Sciatic nerve (tissue), 2 donors: ENCODE measurements around the gene DCP1A. TPM values are rescaled to one million over a fixed set of nuclear protein-coding genes. Genes with fewer than 3 reads are reported as not detected.
A peak's percentile ranks its signal among the peaks of the same experiment; 100 is the strongest.
"Not testable (repeated sequence)": the region's sequence is repeated elsewhere in the genome, so short reads cannot be mapped to it uniquely, and the experiment has no call there.

Experiments used
- ATAC-seq: fragments of 200-7000 bp; cut with Tn5 transposase; one replicate; pipeline ENCODE4 v1.9.1; 2020; ENCODE audit warnings: mild to moderate bottlenecking, moderate library complexity
- DNase-seq: peaks from one replicate; pipeline ENCODE4 v3.0.0-alpha.2; 2020; ENCODE audit warnings: low spot score
- intact Hi-C: fragments of 100-400 bp; cut with DNase I; formaldehyde crosslinking; loops from one replicate; pipeline ENCODE4 v1.14.2; 2022
- total RNA-seq: library from RNA; stranded (reverse); fragmentation: NEBNext Ultra II Directional; extraction: Animal tissue kit (Norgen Biotek cat#: 25700); gene quantifications from one replicate; pipeline ENCODE4 v1.2.1, GENCODE V29; 2021
- donor health status: DM: no; HTN: no; CAD: no.
- donor health status: DM: no; HTN: no; CAD: no.

Gene DCP1A
- total RNA-seq, 1 donor from 2014 or later: 30.8 TPM

DNA sequence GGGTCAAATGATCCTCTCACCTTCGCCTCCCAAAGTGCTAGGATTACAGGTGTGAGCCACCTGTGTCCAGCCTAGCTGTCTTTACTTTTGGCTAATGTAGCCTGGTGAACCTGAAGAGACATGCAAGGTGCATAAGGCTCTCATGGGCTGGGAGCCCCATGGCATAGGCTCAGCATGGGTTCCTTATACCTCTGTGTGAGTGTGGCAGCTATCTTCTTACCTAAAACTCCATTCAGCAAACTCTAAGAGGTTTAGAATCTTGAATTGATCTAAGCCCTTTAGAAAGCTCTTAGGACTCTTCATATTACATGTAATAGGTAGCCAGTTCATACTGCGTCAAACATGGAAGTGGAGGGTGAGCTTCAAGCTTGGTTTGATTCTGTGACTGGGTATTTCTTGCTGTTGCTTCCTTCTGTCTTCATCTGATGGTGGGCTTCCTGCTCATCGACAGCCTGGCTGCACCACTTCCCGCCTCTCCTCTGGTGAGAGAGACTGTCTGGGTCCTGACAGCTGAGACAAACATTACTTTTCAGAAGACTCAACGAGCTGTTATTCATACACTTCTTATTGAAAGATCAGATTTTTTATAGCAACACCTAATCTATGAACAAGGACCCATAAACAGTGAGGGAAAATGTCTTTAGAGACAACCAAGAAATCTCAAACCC is 72.3 kb downstream of the DCP1A start:
- ATAC-seq: no peak
- intact Hi-C loops: no loop called here
- no peak for DNase-seq

DNA sequence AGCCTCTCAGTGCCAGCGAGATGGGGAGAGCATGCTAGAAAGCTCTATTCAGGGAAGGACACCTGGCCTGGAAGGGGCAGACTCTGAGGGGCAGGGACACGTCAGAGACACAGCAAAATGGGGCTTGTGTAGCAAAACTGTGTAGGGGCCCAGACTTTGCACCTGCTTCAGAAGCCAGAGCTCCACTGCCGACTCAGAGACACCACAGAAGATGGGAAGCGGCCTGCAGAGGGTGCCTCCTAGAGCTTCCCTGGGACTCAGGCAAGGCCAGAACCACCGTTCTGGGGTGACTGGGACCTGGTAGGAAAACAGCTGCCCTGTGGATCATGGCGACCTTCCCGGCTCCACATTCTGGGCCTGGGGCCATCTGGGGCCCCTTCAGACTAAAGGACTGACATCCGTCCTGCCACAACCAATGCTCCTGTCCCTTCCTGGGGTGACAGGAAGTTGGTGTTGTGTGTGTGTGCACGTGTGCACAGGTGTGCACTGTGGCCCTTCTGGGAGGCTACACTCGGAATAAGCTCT is 74.1 kb downstream of the DCP1A start:
- DNase-seq (no peak), ATAC-seq (no peak)
- intact Hi-C loops: no loop called here

- DNase-seq: peak; percentile 82
- ATAC-seq: peak; percentile 96
- intact Hi-C loops: no loop called here
Measured at GRCh38 chr3:53269888-53270880, 77.2 kb downstream of the DCP1A start.

GRCh38 chr3:53269193-53269592 is 78.2 kb downstream of the DCP1A start:
- ATAC-seq, intact Hi-C loops, DNase-seq: not testable (repeated sequence)

DNA sequence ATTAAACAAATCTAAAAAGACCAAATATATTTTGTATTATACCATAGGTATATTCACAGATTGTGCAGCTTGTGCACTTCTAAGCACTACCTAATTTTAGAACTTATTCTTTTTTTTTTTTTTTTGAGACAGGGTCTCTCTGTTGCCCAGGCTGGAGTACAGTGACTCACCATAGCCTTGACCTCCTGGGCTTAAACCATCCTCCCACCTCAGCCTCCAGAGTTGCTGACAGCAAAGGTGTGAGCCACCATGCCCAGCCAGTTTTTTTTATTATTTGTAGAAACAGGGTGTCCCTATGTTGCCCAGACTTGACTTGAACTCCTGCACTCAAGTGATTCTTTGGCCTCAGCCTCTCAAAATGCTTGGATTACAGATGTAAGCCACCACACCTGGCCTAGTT is 79.6 kb downstream of the DCP1A start:
- intact Hi-C loops: no loop called here
- no peak for ATAC-seq
- DNase-seq: no peak

DNA sequence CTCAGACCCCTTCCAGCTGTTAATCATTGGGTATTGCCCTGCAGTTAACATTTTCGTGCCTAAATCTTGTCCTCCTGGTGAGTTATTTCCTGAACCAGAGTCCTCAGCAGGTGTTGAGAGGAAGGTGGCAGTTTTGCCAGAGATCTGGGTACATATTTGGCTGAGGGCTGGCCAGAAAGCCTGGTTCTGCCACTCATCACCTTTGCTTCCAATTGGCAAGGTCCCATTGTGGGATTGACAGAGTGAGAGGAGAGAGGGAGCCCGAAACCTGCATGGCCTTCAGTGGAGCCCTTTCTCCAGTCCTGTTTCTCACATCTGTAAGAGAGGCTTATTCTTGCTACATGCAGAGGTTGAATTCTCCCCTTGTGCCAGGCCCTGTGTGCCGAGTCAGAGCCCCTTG is 82.6 kb downstream of the DCP1A start:
- intact Hi-C loops: no loop called here
- DNase-seq: no peak
- ATAC-seq: no peak

- DNase-seq (no peak), ATAC-seq (no peak)
- intact Hi-C loops: no loop called here
Measured at GRCh38 chr3:53263907-53264306, 83.4 kb downstream of the DCP1A start.

DNA sequence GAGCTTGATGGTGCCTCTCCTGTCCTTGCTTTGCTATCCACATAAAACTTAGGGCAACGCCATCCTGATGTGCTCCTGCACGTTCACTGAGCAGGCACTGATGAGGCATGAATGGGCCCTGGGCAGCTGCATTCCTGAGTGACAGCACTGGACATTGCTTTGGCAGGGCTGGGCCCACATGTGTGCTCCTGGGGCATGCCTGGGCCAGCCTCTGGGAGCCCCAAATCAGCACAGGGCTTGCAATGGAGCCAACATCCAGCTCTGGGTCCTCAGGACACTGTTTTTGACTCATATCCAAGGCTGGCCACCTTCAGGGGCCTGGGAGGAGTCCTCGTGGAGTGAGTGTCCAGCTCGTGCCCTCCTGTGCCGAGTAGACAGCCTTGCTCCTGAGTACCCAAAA is 85.6 kb downstream of the DCP1A start:
- no peak for ATAC-seq
- intact Hi-C loops: no loop called here
- no peak for DNase-seq

- intact Hi-C loops: no loop called here
- ATAC-seq: no peak
Measured at GRCh38 chr3:53260286-53260785, 87.0 kb downstream of the DCP1A start.

DNA sequence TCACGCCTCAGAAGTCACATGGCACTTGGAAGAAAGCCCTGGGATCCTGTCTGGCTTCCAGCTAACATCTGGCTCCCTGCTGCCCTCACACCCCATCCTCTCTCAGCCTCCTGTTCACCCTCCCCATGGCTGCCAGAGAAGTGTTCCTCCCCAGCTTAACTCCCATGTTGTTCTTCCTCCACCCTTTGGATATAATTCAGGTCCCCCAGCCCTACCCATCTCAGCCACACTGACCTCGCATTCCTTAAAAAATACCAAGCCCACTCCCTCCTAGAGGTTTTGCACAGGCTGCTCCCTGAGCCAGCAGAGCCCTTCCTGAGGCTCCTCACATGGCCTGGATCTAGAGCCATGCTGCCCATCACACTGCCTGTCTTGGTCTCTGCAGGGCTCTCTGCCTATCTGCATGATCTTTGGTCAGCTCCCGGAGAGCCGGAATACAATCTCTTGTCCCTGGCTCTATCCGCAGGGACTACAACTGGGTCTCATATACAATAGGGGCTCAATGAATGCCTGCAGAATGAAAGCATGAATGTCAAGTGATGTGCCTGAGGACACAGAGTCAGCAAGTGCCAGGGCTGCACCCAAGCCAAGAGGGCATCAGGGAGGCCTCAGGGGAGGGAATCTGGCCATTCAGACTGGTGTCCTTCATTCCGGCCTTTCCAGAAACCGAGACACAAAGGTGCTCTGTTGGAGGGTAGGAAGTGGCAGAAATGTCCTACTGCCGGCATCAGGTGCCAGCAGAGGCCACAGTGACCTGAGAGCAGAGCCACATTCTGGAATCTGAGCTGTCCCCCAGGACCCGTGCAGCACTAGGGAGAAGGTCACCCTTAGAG is 87.7 kb downstream of the DCP1A start:
- intact Hi-C loops: no loop called here
- no peak for DNase-seq
- ATAC-seq: no peak

More at GRCh38 chr3:53260286-53260785, 87.0 kb downstream of the DCP1A start:
- DNase-seq: no peak

GRCh38 chr3:53258600-53259426 is 88.5 kb downstream of the DCP1A start:
- ATAC-seq (no peak), DNase-seq (no peak)
- intact Hi-C loops: no loop called here

DNA sequence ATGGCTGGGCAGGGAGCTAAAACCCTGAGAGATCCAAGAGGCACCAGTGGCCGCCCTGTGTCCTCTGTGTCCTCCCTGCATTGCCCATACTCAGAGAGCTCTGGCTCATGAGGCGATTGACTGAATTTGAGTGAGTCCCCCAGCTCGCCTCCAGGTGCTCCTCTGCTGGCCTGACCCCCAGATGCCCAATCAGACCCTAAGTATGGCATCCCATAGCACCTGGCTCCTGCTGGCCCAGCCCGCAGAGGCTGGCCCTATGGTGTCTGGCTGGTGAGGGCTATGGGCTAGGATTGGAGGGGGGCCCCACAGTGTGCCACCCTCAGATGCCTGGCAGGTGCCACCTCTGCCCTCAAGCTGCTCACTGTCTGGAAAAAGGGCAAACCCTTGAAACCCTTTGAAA is 89.9 kb downstream of the DCP1A start:
- no peak for DNase-seq
- ATAC-seq: no peak
- intact Hi-C loops: no loop called here

DNA sequence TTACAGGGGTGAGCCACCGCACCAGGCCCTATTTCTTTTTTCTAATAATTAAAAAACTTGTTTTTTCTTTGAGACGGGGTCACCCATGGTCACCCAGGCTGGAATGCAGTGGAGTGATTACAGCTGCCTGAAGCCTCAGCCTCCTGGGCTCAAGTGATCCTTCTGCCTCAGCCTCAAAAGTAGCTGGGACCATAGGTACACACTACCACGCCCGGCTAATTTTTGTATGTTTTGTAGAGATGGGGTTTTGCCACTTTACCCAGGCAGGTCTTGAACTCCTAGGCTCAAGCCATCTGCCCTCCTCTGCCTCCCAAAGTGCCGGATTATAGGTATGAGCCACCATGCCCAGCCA is 90.7 kb downstream of the DCP1A start:
- no peak for ATAC-seq
- DNase-seq: no peak

GRCh38 chr3:53255775-53256703 is 91.3 kb downstream of the DCP1A start, which contains the start of gene TKT:
TSS of gene TKT (minus strand) at chr3:53256022. CDS start at chr3:53255942, 80 bp downstream.
- intact Hi-C loops: no loop called here
- DNase-seq: peak; percentile 92
- peak; percentile 89 for ATAC-seq

More for the DNA sequence above, 90.7 kb downstream of the DCP1A start:
- intact Hi-C loops: no loop called here

GRCh38 chr3:53255423-53255774 is 91.9 kb downstream of the DCP1A start:
- DNase-seq: no peak
- intact Hi-C loops: no loop called here
- peak; percentile 19 for ATAC-seq

DNA sequence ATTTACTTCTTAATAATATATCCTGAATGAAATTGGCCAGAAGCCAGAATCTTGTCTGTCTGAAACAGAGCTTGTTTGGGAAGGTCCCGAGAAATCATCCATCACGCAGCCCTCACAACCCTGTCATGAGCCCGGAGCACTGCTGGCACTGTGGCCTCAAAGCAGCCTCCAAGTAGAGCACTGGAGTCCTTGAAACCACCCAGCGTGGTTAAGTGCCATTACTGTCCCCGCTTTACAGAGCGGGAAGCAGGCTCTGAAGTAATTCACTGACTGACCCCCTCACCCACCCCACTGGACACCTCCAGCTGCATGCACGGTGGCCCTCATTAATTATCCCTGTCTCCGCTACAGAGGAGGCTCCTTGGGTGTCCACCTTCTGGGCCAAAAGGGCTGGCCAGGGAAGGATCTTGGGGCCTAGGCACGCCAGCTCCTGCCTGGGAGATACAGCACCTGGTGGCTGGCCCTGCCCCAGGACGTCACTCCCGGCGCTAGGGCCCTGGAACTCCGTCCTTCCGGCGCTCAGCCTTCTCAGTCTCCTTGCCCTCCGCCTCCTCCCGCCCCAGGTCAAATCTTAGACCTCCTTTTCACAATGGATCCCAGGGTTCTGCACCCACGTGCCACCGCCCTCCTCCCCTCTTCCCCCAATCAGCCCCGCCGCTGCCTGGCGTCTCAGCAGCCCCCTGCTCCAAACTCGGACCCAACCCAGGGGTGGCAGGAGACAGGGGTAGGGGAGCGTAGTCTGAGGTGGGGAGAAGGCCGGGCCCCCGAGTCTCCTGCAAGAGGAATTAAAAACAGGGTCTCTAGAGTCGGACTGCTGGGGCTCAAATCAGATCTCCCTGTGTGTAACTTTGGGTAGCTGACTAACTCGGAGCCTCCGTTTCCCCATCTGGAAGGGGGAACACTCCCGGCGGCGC is 92.6 kb downstream of the DCP1A start:
- ATAC-seq: peak; percentile 75
- DNase-seq: peak; percentile 82
- intact Hi-C loops: no loop called here
